Mesodermal cell (in vitro differentiated cells): ENCODE measurements around the gene EXT2.

Experiments
- H3K27ac ChIP-seq: 2 replicates; pipeline ENCODE4 v1.7.0; 2013; ENCODE audit warnings: mild to moderate bottlenecking, low read depth, low read length, moderate library complexity; ENCODE audit not compliant: severe bottlenecking
- H3K36me3 ChIP-seq: 2 replicates; pipeline ENCODE4 v1.7.1; 2013; ENCODE audit warnings: mild to moderate bottlenecking, low read length, moderate library complexity; ENCODE audit not compliant: control insufficient read depth, insufficient read depth
- H3K4me1 ChIP-seq: one replicate; pipeline ENCODE4 v1.7.1; 2013; ENCODE audit warnings: mild to moderate bottlenecking, low read length; ENCODE audit not compliant: insufficient read depth, control insufficient read depth, poor library complexity, severe bottlenecking
- H3K4me3 ChIP-seq: 2 replicates; pipeline ENCODE4 v1.7.0; 2013; ENCODE audit warnings: low read length, control low read depth, mild to moderate bottlenecking; ENCODE audit not compliant: insufficient read depth, poor library complexity, severe bottlenecking; ENCODE audit errors: extremely low read depth
- H3K9me3 ChIP-seq: 2 replicates; pipeline ENCODE4 v1.7.1; 2013; ENCODE audit warnings: mild to moderate bottlenecking, low read length, moderate library complexity; ENCODE audit not compliant: control insufficient read depth
- WGBS, 2 experiments: methylation state at CpG; one replicate each; pipeline ENCODE4 v1.1.5; 2013; ENCODE audit warnings: missing lambda C conversion rate in 2 of 2; ENCODE audit not compliant: insufficient coverage in 2 of 2; 5-methylcytosine and 5-hydroxymethylcytosine counted together

Gene EXT2

DNA sequence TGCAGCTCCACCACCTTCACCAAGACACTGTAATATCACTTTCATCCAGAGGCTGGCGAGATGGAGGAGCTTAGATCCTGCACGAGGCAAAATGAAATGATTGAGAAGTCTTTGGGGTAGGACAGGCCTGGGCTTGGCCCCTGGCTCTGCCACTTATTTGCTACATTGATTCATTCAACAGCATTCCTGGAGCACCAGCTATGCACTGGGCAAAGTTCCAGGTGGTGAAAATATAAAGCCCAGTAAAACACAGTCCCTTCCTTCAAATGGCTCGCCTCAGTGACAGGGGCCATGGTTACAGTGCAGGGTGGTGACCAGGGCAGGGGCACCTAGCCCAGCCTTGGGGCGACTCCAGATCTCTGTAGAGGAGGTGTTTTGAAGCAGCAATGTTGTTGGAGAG lies 194.7 kb downstream of the EXT2 start:
- Histone ChIP-seq H3K4me3 (no peak overlapping the region), H3K36me3 (no peaks in the 10 kb centered on the region), H3K9me3 (no peaks in the 10 kb centered on the region), H3K27ac (no peak overlapping the region), H3K4me1 (peaks cover 8% of the 10 kb centered on the region)
- 83 to 87% methylated on average over 1 to 3 of the region's 4 CpGs for WGBS, 2 experiments
